Caki2 (cell line): ENCODE results near the gene CADM1. TPM values are rescaled to one million over a fixed set of nuclear protein-coding genes. Genes with fewer than 3 reads are reported as not detected.

Experiments used
- DNase-seq: peaks from one replicate; pipeline ENCODE4 v3.0.0-alpha.2; 2015; ENCODE audit warnings: low read depth
- in situ Hi-C: cut with HindIII; loops from 2 replicates; pipeline ENCODE4 v1.10.0; 2016; ENCODE audit warnings: low sequenced_read_pairs, low pct_unique_long_range_greater_than_20kb, mixed read lengths
- total RNA-seq: library from RNA; depleted of rRNA; stranded (reverse); fragments of >200 nt; shearing (Covaris generic); gene quantifications from 2 replicates; pipeline ENCODE4 v1.2.3, GENCODE V29; 2014; ENCODE audit warnings: low replicate concordance

The CADM1 gene
- total RNA-seq, 1 experiment from 2014 or later, result 28.2 TPM

- DNase-seq, result no peak
- in situ Hi-C loops, result no loop called here
Observed at GRCh38 chr11:115385226-115385625, 119.0 kb downstream of the CADM1 start.

GRCh38 chr11:115384236-115384635, 120.0 kb downstream of the CADM1 start:
- DNase-seq, result no peak
- in situ Hi-C loops, result no loop called here

GRCh38 chr11:115383431-115383830, 120.8 kb downstream of the CADM1 start:
- DNase-seq, result no peak
- in situ Hi-C loops, result no loop called here

- DNase-seq, result no peak
- in situ Hi-C loops, result no loop called here
Observed at GRCh38 chr11:115379528-115379927, 124.7 kb downstream of the CADM1 start.

GRCh38 chr11:115378557-115378956, 125.7 kb downstream of the CADM1 start:
- in situ Hi-C loops, result no loop called here

GRCh38 chr11:115377882-115378296, 126.3 kb downstream of the CADM1 start:
- DNase-seq, result no peak
- in situ Hi-C loops, result no loop called here

More at GRCh38 chr11:115378557-115378956, 125.7 kb downstream of the CADM1 start:
- no peak for DNase-seq

- DNase-seq, result no peak
- in situ Hi-C loops, result no loop called here
Observed at GRCh38 chr11:115368616-115369015, 135.6 kb downstream of the CADM1 start.

DNA sequence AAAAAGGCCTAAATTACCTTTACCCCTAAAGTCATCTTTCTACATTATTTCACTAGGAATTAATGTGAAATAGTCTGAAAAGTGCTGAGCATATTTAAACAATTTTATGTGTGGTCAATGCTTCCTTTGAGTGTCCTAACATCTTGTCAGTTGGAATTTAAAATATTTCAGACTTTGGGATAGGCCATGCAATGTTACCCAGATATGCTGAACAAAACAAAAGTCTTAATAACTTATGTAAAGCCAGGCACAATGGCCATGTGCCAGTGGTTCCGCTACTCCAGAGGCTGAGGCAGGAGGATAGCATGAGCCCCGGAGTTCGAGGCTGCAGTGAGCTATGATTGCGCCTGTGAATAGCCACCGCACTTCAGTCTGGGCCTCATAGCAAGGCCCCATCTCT, 137.4 kb downstream of the CADM1 start:
- no peak for DNase-seq
- in situ Hi-C loops, result no loop called here

- DNase-seq, result no peak
- in situ Hi-C loops, result no loop called here
Observed at GRCh38 chr11:115365907-115366306, 138.3 kb downstream of the CADM1 start.

- in situ Hi-C loops, result no loop called here
- peak; percentile 32 for DNase-seq
Observed at GRCh38 chr11:115364896-115365295, 139.3 kb downstream of the CADM1 start.

- DNase-seq, result no peak
- in situ Hi-C loops, result no loop called here
Observed at GRCh38 chr11:115363921-115364320, 140.3 kb downstream of the CADM1 start.

- in situ Hi-C loops, result no loop called here
Observed at GRCh38 chr11:115363426-115363825, 140.8 kb downstream of the CADM1 start.

DNA sequence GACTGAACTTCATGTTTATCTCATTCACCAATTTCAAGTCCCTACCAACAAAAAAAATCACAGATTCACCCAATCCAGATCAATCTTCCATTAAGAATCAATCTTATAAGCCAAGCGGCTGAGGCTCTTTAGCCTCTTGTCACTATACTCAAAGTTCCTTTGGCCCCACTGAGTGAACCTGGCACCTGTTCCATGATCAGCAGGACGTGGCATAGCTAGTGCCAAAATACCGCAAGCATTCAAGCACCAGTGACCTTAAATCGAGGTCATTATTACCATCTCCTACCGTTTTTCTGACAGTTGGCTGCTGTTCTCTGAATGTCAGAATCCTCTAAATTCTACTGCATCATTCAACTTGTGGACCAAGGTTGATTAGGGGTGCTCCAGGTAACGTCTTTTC, 141.2 kb downstream of the CADM1 start:
- in situ Hi-C loops, result no loop called here
- DNase-seq, result no peak

More at GRCh38 chr11:115363426-115363825, 140.8 kb downstream of the CADM1 start:
- peak; percentile 27 for DNase-seq

GRCh38 chr11:115361025-115361424, 143.2 kb downstream of the CADM1 start:
- no peak for DNase-seq
- in situ Hi-C loops, result no loop called here

- in situ Hi-C loops, result no loop called here
- no peak for DNase-seq
Observed at GRCh38 chr11:115360186-115360824, 143.9 kb downstream of the CADM1 start.

GRCh38 chr11:115357066-115357465, 147.1 kb downstream of the CADM1 start:
- DNase-seq, result no peak
- in situ Hi-C loops, result no loop called here

DNA sequence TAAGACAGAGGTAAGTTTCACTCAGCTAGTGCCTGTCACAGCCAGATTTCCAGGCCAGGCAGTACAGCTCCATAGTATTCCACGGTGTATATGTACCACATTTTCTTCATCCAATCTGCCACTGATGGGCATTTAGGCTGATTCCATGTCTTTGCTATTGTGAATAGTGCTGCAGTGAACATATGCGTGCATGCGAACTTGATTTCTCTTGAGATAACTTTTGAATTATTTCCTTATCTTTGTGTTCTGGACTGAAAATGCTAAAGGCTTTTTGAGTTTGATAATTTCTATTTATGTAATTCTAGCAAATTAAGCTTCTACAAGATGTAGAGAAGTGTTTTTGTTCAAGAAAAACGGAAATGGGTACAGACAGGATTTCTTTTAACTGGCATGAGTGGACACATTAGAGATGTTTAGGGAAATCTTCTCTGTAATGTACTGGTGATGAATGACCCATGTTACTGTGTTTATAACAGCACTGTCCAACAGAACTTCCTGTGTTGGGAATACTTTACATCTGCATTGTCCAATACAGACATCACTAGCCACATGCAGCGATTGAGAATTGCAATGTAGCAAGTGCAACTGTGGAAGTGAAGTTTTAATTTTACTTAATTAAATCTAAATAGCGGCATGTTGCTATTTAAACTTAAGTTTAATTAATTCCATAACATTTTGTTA, 151.3 kb downstream of the CADM1 start:
- in situ Hi-C loops, result no loop called here
- DNase-seq, result no peak

GRCh38 chr11:115349335-115350017, 154.7 kb downstream of the CADM1 start:
- in situ Hi-C loops, result no loop called here
- DNase-seq, result no peak

DNA sequence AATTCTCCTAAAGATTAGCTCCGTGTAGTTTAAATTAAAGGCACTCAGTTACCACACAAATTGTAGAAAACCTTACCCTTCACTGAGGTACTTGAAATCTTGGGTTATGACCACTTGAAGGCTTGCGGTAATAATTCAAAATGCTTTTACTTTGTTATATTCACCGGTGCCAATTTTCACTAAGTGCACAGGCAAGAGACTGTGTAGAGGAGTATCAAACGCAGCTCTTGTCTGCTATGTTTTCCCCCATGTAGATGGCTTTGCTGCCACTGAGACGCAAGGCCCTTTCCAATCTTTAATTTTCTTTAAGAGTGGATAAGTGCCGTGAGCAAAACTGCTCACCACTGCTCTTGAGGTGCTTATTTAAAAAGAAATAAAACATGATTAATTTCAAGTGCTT, 155.8 kb downstream of the CADM1 start:
- no peak for DNase-seq
- in situ Hi-C loops, result no loop called here
